Right lobe of liver (tissue), 4 donors: ENCODE data around the gene ESPN.

Experiments used
- CTCF ChIP-seq, 4 donors: fragments of 200-600 bp in 3 of 4; fragments of 450-650 bp in 1 of 4; IDR thresholded peaks; one replicate each; pipeline versions ENCODE4 v1.5.1 to v1.8.0; 2016 to 2022; ENCODE audit warnings: antibody characterized with exemption in 4 of 4, mild to moderate bottlenecking in 2 of 4
- POLR2A ChIP-seq: fragments of 450-650 bp; IDR thresholded peaks from one replicate; pipeline ENCODE4 v1.6.1; 2017; ENCODE audit warnings: antibody characterized with exemption, mild to moderate bottlenecking
- donor health status: DM: no; HTN: no; CAD: no.
- donor health status: DM: no; HTN: no; CAD: no.
- donor health status: DM: no; HTN: yes; CAD: no.

DNA sequence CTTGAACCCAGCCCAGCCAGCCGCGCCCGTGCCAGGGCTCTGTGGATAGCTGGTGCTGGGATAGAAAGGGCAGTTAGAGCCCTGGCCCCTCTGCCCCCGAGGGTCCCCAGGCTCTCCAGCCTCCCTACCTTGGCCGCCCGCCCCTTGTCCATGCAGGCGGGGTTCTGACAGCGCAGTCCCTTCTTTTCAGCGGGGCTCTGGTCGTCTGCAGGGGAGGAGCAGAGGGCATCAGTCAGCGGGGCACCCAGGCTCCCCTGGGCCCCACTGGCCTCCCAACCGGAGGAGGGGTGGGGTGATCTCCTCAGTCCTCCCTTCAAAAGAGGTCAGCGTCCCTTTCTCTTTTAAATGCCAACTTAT is 71.8 kb downstream of the ESPN start:
- no peak for TF ChIP-seq CTCF (IDR thresholded peaks at IDR 0.05)
- TF ChIP-seq POLR2A, result no peak
